NCI-H69 (cell line): ENCODE measurements around the gene ZNF487.
"Not testable (repeated sequence)": the region's sequence is repeated elsewhere in the genome, so short reads cannot be mapped to it uniquely, and the experiment has no call there.

ENCODE experiments used
- DNase-seq: peaks from one replicate; lab custom pipeline; 2025; lab: John Stamatoyannopoulos, UW

ZNF487 gene

GRCh38 chr10:43404704-43405084 is 32.2 kb upstream of the ZNF487 start:
- DNase-seq: no peak

- peak; percentile 70 for DNase-seq
Measured at GRCh38 chr10:43407148-43407575, 29.7 kb upstream of the ZNF487 start.

- peak; percentile 88 for DNase-seq
Measured at GRCh38 chr10:43407576-43408330, 29.2 kb upstream of the ZNF487 start.

GRCh38 chr10:43408331-43408709 is 28.6 kb upstream of the ZNF487 start:
- no peak for DNase-seq

GRCh38 chr10:43408710-43409384 is 28.1 kb upstream of the ZNF487 start, which contains the start of gene HNRNPF:
HNRNPF (minus strand) TSS chr10:43409186; CDS start chr10:43387884, 21,302 bp downstream.
- peak; percentile 94 for DNase-seq

- DNase-seq: peak; percentile 58
Measured at GRCh38 chr10:43409385-43410109, 27.4 kb upstream of the ZNF487 start.

GRCh38 chr10:43410345-43410744 is 26.6 kb upstream of the ZNF487 start:
- DNase-seq: no peak

GRCh38 chr10:43411536-43411935 is 25.4 kb upstream of the ZNF487 start:
- DNase-seq: no peak

- DNase-seq: no peak
Measured at GRCh38 chr10:43415544-43415943, 21.4 kb upstream of the ZNF487 start.

- DNase-seq: peak; percentile 3
Measured at GRCh38 chr10:43417950-43418768, 18.8 kb upstream of the ZNF487 start.

- no peak for DNase-seq
Measured at GRCh38 chr10:43419997-43420368, 16.9 kb upstream of the ZNF487 start.

- DNase-seq: peak; percentile 80
Measured at GRCh38 chr10:43420369-43421200, 16.3 kb upstream of the ZNF487 start.

GRCh38 chr10:43421201-43421507 is 15.8 kb upstream of the ZNF487 start:
- no peak for DNase-seq

- DNase-seq: no peak
Measured at GRCh38 chr10:43421519-43421918, 15.4 kb upstream of the ZNF487 start.

- not testable (repeated sequence) for DNase-seq
Measured at GRCh38 chr10:43421944-43422343, 15.0 kb upstream of the ZNF487 start.

- DNase-seq: no peak
Measured at GRCh38 chr10:43424416-43424815, 12.5 kb upstream of the ZNF487 start.

GRCh38 chr10:43426476-43426875 is 10.4 kb upstream of the ZNF487 start:
- not testable (repeated sequence) for DNase-seq

- no peak for DNase-seq
Measured at GRCh38 chr10:43427166-43427825, 9.6 kb upstream of the ZNF487 start.

- DNase-seq: no peak
Measured at GRCh38 chr10:43430926-43431663, 5.8 kb upstream of the ZNF487 start.
